IMR-90 (cell line): Measurements from ENCODE around the gene MARK2.

Source experiments
- BHLHE40 ChIP-seq: fragments of 150-350 bp; IDR thresholded peaks from 2 replicates; pipeline ENCODE4 v1.6.1; 2016; ENCODE audit warnings: mild to moderate bottlenecking, low read depth, low read length
- CEBPB ChIP-seq: IDR thresholded peaks from 2 replicates; pipeline ENCODE4 v1.6.1; 2012; ENCODE audit warnings: low read depth, low read length, improper control_type of control experiment
- CHD1 ChIP-seq: IDR thresholded peaks from 2 replicates; pipeline ENCODE4 v1.6.1; 2012; ENCODE audit warnings: low read depth, low read length, improper control_type of control experiment
- FOS ChIP-seq: fragments of 150-350 bp; IDR thresholded peaks from 2 replicates; pipeline ENCODE4 v1.6.1; 2016; ENCODE audit warnings: low read depth, low read length
- MAFK ChIP-seq: IDR thresholded peaks from 2 replicates; pipeline ENCODE4 v1.6.1; 2012; ENCODE audit warnings: low read depth, low read length, improper control_type of control experiment
- MAZ ChIP-seq: IDR thresholded peaks from 2 replicates; pipeline ENCODE4 v1.6.1; 2012; ENCODE audit warnings: low read depth, mild to moderate bottlenecking, low read length, improper control_type of control experiment, moderate library complexity, borderline replicate concordance
- MXI1 ChIP-seq: IDR thresholded peaks from 2 replicates; pipeline ENCODE4 v1.6.1; 2012; ENCODE audit warnings: low read depth, mild to moderate bottlenecking, low read length, moderate library complexity, borderline replicate concordance
- POLR2A ChIP-seq: IDR thresholded peaks from 2 replicates; pipeline ENCODE4 v1.6.1; 2012; ENCODE audit warnings: mild to moderate bottlenecking, low read depth, low read length
- RAD21 ChIP-seq: IDR thresholded peaks from 2 replicates; pipeline ENCODE4 v1.6.1; 2012; ENCODE audit warnings: low read length, improper control_type of control experiment
- RFX5 ChIP-seq: IDR thresholded peaks from 2 replicates; pipeline ENCODE4 v1.8.0; 2012; ENCODE audit warnings: low read depth, mild to moderate bottlenecking, low read length, moderate library complexity
- SMC3 ChIP-seq: fragments of 150-350 bp; IDR thresholded peaks from 2 replicates; pipeline ENCODE4 v1.6.1; 2016; ENCODE audit warnings: low read depth, mild to moderate bottlenecking, antibody characterized with exemption, low read length, moderate library complexity
- TF ChIP-seq, protein P1 (sequence below): conservative IDR thresholded peaks from 2 replicates; pipeline ENCODE4 v1.5.1; 2012; ENCODE audit warnings: mild to moderate bottlenecking, low read depth, low read length, improper control_type of control experiment
- TF ChIP-seq, protein P2 (sequence below): fragments of 150-350 bp; IDR thresholded peaks from 2 replicates; pipeline ENCODE4 v1.6.1; 2017; ENCODE audit warnings: mild to moderate bottlenecking, antibody characterized with exemption, low read length, low read depth
- TF ChIP-seq, protein P3 (sequence below): fragments of 150-350 bp; IDR thresholded peaks from 2 replicates; pipeline ENCODE4 v1.6.1; 2016; ENCODE audit warnings: low read depth, mild to moderate bottlenecking, low read length, moderate library complexity, borderline replicate concordance

GRCh38 chr11:63941901-63942300 lies 103.0 kb downstream of the MARK2 start:
- TF ChIP-seq, protein P1, sequence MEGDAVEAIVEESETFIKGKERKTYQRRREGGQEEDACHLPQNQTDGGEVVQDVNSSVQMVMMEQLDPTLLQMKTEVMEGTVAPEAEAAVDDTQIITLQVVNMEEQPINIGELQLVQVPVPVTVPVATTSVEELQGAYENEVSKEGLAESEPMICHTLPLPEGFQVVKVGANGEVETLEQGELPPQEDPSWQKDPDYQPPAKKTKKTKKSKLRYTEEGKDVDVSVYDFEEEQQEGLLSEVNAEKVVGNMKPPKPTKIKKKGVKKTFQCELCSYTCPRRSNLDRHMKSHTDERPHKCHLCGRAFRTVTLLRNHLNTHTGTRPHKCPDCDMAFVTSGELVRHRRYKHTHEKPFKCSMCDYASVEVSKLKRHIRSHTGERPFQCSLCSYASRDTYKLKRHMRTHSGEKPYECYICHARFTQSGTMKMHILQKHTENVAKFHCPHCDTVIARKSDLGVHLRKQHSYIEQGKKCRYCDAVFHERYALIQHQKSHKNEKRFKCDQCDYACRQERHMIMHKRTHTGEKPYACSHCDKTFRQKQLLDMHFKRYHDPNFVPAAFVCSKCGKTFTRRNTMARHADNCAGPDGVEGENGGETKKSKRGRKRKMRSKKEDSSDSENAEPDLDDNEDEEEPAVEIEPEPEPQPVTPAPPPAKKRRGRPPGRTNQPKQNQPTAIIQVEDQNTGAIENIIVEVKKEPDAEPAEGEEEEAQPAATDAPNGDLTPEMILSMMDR, result no peak
- TF ChIP-seq POLR2A, result no peak
- no peak for TF ChIP-seq MXI1
- TF ChIP-seq MAFK, result no peak
- no peak for TF ChIP-seq CHD1
- no peak for TF ChIP-seq RFX5
- no peak for TF ChIP-seq RAD21
- TF ChIP-seq CEBPB, result no peak
- TF ChIP-seq, protein P2, sequence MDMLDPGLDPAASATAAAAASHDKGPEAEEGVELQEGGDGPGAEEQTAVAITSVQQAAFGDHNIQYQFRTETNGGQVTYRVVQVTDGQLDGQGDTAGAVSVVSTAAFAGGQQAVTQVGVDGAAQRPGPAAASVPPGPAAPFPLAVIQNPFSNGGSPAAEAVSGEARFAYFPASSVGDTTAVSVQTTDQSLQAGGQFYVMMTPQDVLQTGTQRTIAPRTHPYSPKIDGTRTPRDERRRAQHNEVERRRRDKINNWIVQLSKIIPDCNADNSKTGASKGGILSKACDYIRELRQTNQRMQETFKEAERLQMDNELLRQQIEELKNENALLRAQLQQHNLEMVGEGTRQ, result no peak
- no peak for TF ChIP-seq FOS
- no peak for TF ChIP-seq MAZ
- TF ChIP-seq SMC3, result no peak
- no peak for TF ChIP-seq BHLHE40
- TF ChIP-seq, protein P3, sequence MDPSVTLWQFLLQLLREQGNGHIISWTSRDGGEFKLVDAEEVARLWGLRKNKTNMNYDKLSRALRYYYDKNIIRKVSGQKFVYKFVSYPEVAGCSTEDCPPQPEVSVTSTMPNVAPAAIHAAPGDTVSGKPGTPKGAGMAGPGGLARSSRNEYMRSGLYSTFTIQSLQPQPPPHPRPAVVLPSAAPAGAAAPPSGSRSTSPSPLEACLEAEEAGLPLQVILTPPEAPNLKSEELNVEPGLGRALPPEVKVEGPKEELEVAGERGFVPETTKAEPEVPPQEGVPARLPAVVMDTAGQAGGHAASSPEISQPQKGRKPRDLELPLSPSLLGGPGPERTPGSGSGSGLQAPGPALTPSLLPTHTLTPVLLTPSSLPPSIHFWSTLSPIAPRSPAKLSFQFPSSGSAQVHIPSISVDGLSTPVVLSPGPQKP, result no peak
